Measurements from ENCODE around the gene BRF1.

- no peak for TF ChIP-seq CTCF (conservative IDR thresholded peaks at IDR 0.05; ENCODE audit: low read length)
- no peak for TF ChIP-seq EZH2phosphoT487 (IDR thresholded peaks at IDR 0.05; ENCODE audit: borderline replicate concordance, low read depth, low read length)
These were observed 135.6 kb downstream of the BRF1 start for GRCh38 chr14:105165134-105165704.

Measured in OCI-LY7 (cell line).